Sigmoid colon (tissue), 7 donors: ENCODE data around the gene FBH1. TPM values are rescaled to one million over a fixed set of nuclear protein-coding genes. Genes with fewer than 3 reads are reported as not detected.

Source experiments
- DNase-seq: peaks from one replicate; pipeline ENCODE4 v3.0.0-alpha.2; 2019
- H3K27ac ChIP-seq, 4 donors: fragments of 200-600 bp; sonication (generic); one replicate each; pipeline ENCODE4 v1.5.1; 2016 to 2019; ENCODE audit warnings: mild to moderate bottlenecking in 1 of 4
- H3K27me3 ChIP-seq, 3 donors: fragments of 200-600 bp; sonication (generic); one replicate each; pipeline ENCODE4 v1.5.1; 2019; ENCODE audit warnings: mild to moderate bottlenecking in 1 of 3
- H3K36me3 ChIP-seq, 4 donors: fragments of 200-600 bp; sonication (generic); one replicate each; pipeline ENCODE4 v1.5.1; 2016 to 2019
- H3K4me1 ChIP-seq, 4 donors: fragments of 200-600 bp; sonication (generic); one replicate each; pipeline ENCODE4 v1.5.1; 2017 to 2019
- H3K4me3 ChIP-seq, 4 donors: fragments of 200-600 bp; sonication (generic); one replicate each; pipeline ENCODE4 v1.5.1; 2017 to 2019; ENCODE audit warnings: mild to moderate bottlenecking in 2 of 4, moderate library complexity in 1 of 4
- H3K9me3 ChIP-seq, 4 donors: fragments of 200-600 bp in 3 of 4; sonication (generic) in 3 of 4; one replicate each; pipeline versions ENCODE4 v1.5.1 to v1.6.1; 2013 to 2019
- CTCF ChIP-seq, 4 experiments: fragments of 450-650 bp in 3 of 4; fragments of 200-600 bp in 1 of 4; IDR thresholded peaks; one replicate each; pipeline ENCODE4 v1.5.1; 2016 to 2019; ENCODE audit warnings: antibody characterized with exemption in 4 of 4, mild to moderate bottlenecking in 3 of 4, moderate library complexity in 2 of 4
- EP300 ChIP-seq, 4 donors: sonication (generic); formaldehyde crosslinking; IDR thresholded peaks; one replicate each; pipeline ENCODE4 v1.6.1; 2017; ENCODE audit warnings: antibody characterized with exemption in 4 of 4
- POLR2A ChIP-seq, 2 donors: fragments of 450-650 bp; IDR thresholded peaks; one replicate each; pipeline ENCODE4 v1.6.1; 2016; ENCODE audit warnings: antibody characterized with exemption in 2 of 2, mild to moderate bottlenecking in 2 of 2, moderate library complexity in 2 of 2
- POLR2AphosphoS5 ChIP-seq, 4 donors: sonication (generic); formaldehyde crosslinking; IDR thresholded peaks; one replicate each; pipeline ENCODE4 v1.6.1; 2017; ENCODE audit warnings: antibody characterized with exemption in 4 of 4
- WGBS, 2 donors: extraction: QIAGEN DNeasy Blood & Tissue Kit; methylation state at CpG; one replicate each; pipeline ENCODE4 v1.1.7; 2013; 5-methylcytosine and 5-hydroxymethylcytosine counted together
- intact Hi-C: fragments of 100-400 bp; cut with DNase I; formaldehyde crosslinking; loops from one replicate; pipeline ENCODE4 v1.15.1; 2023
- polyA plus RNA-seq, 3 donors: library from polyadenylated mRNA; stranded (reverse); fragments of 200-250 nt; gene quantifications; one replicate each; pipeline ENCODE4 v1.2.3, GENCODE V29; 2013
- total RNA-seq, 4 donors: library from RNA; depleted of rRNA; stranded (reverse); fragments of >200 nt; gene quantifications; one replicate each; pipeline ENCODE4 v1.1.0, GENCODE V29; 2016
- donor health status: healthy with polysubstance abuse.
- donor health status: Bipolar disorder and iron deficiency.
- donor health status: healthy.

Gene FBH1
- total and polyA plus RNA-seq, 7 donors, result 31.2 to 85.9 (median 68.7) TPM

GRCh38 chr10:5900247-5900646, 10.2 kb downstream of the FBH1 start:
- TF ChIP-seq POLR2A (IDR thresholded peaks at IDR 0.05) (no peak), CTCF (IDR thresholded peaks at IDR 0.05) (no peak), POLR2AphosphoS5 (IDR thresholded peaks at IDR 0.05) (no peak), EP300 (IDR thresholded peaks at IDR 0.05) (no peak)
- peaks cover 0 to 19% (median 7%) of the 10 kb centered on the region in 4 donors for H3K36me3 ChIP-seq
- no peak overlapping the region for H3K4me3 ChIP-seq
- intact Hi-C loops, result no loop called here
- 97 to 98% methylated on average over 13 of the region's 13 CpGs for WGBS, 2 donors
- no peaks in the 10 kb centered on the region for H3K9me3 ChIP-seq
- no peaks in the 10 kb centered on the region for H3K27me3 ChIP-seq
- DNase-seq, result no peak
- no peak overlapping the region for H3K27ac ChIP-seq
- peaks cover 0 to 4% (median under 1%) of the 10 kb centered on the region in 4 donors for H3K4me1 ChIP-seq

GRCh38 chr10:5902511-5903274, 12.7 kb downstream of the FBH1 start:
- peaks cover 0 to 20% (median 5%) of the 10 kb centered on the region in 4 donors for H3K36me3 ChIP-seq

GRCh38 chr10:5903563-5903962, 13.5 kb downstream of the FBH1 start:
- intact Hi-C loops, result no loop called here
- WGBS, 2 donors, result 97 to 99% methylated on average over 6 of the region's 6 CpGs
- no peak for DNase-seq
- Histone ChIP-seq H3K27ac (no peak overlapping the region), H3K4me3 (no peak overlapping the region), H3K27me3 (no peaks in the 10 kb centered on the region), H3K4me1 (peaks cover 0 to 5% (median 0%) of the 10 kb centered on the region in 4 donors), H3K9me3 (no peaks in the 10 kb centered on the region), H3K36me3 (peaks cover 0 to 22% (median 2%) of the 10 kb centered on the region in 4 donors)
- TF ChIP-seq EP300 (IDR thresholded peaks at IDR 0.05) (no peak), POLR2AphosphoS5 (IDR thresholded peaks at IDR 0.05) (no peak), CTCF (IDR thresholded peaks at IDR 0.05) (no peak), POLR2A (IDR thresholded peaks at IDR 0.05) (no peak)

More at GRCh38 chr10:5902511-5903274, 12.7 kb downstream of the FBH1 start:
- Histone ChIP-seq H3K4me3 (no peak overlapping the region), H3K9me3 (no peaks in the 10 kb centered on the region), H3K4me1 (peaks cover 0 to 5% (median 0%) of the 10 kb centered on the region in 4 donors), H3K27ac (no peak overlapping the region), H3K27me3 (no peaks in the 10 kb centered on the region)
- DNase-seq, result no peak
- 96 to 97% methylated on average over 18 of the region's 18 CpGs for WGBS, 2 donors
- TF ChIP-seq CTCF (IDR thresholded peaks at IDR 0.05) (no peak), POLR2A (IDR thresholded peaks at IDR 0.05) (no peak), EP300 (IDR thresholded peaks at IDR 0.05) (no peak), POLR2AphosphoS5 (IDR thresholded peaks at IDR 0.05) (no peak)
- intact Hi-C loops, result no loop called here

DNA sequence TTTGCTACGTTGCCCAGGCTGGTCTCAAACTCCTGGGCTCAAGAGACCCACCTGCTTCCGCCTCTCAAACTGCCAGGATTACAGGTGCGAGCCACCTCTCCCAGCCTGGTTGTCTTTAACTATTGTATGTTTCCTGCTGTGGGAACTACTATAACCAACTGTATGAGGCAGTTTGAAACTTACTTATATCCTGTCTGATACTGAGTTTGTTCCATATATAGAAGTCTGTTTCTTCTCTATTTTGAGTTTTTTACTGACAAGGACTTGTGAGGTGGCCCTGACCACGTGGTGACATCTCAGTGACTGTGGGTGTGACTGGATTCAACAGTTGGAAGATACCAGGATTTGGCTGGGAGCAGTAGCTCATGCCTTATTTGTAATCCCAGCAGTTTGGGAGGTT, 14.2 kb downstream of the FBH1 start:
- H3K4me3 ChIP-seq, result no peak overlapping the region
- no peak for DNase-seq
- no peak overlapping the region for H3K27ac ChIP-seq
- H3K27me3 ChIP-seq, result no peaks in the 10 kb centered on the region
- H3K9me3 ChIP-seq, result no peaks in the 10 kb centered on the region
- intact Hi-C loops, result no loop called here
- H3K4me1 ChIP-seq, result peaks cover 0 to 5% (median 0%) of the 10 kb centered on the region in 4 donors
- WGBS, 2 donors, result 57 to 70% methylated on average over 4 of the region's 4 CpGs
- peaks cover 5 to 29% (median 8%) of the 10 kb centered on the region in 4 donors for H3K36me3 ChIP-seq
- TF ChIP-seq POLR2AphosphoS5 (IDR thresholded peaks at IDR 0.05) (no peak), POLR2A (IDR thresholded peaks at IDR 0.05) (no peak), EP300 (IDR thresholded peaks at IDR 0.05) (no peak), CTCF (IDR thresholded peaks at IDR 0.05) (no peak)
